RWPE1 (cell line): ENCODE results near the gene SPOCK3.

Experiments
- CTCF ChIA-PET: fragments of 350-600 bp; sonication (Branson Sonifier 250); formaldehyde crosslinking; extraction: SDS; loops from one replicate; lab custom pipeline; 2021; lab: Yijun Ruan, JAX
- POLR2A ChIA-PET: fragments of 400-600 bp; formaldehyde crosslinking; extraction: SDS; loops from one replicate; lab custom pipeline; 2020; ENCODE audit warnings: antibody characterized with exemption; ENCODE audit not compliant: low non-redundant PET; lab: Yijun Ruan, JAX
- DNase-seq: peaks from one replicate; pipeline ENCODE4 v3.0.0; 2012; ENCODE audit warnings: low spot score
- H3K27ac ChIP-seq: fragments of 450-650 bp; 2 replicates; pipeline ENCODE4 v1.5.1; 2017
- CTCF ChIP-seq: fragments of 450-650 bp; conservative IDR thresholded peaks from 2 replicates; pipeline ENCODE4 v1.5.1; 2017; ENCODE audit warnings: low read depth, mild to moderate bottlenecking

SPOCK3 gene

DNA sequence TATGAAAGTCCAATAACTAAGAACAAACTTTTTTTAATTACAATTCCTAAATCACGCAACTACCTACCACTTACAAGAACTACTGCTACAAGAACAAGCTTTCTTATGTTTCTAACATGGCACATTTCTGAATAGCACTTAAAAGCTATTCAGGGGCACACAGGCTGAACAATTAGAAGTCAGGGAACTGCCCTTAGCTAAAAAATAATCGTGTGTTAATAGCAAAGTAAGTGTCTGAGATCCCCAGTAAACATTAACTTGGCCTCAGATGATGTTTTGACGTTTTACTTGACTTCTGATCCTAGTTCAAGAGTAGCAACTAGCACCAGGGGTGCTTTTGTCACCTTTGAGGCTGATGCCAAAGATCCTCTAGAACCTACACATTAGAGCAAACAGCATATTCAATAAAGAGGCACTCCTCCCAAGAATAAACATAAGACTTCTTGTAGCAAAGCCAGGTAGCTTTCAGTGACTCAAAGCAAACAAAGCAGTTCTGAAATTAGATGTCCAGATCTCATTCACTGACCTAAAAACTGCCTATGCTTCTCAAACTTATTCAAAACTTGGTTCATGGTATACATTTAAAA, 16.2 kb downstream of the SPOCK3 start:
- no peak for DNase-seq

DNA sequence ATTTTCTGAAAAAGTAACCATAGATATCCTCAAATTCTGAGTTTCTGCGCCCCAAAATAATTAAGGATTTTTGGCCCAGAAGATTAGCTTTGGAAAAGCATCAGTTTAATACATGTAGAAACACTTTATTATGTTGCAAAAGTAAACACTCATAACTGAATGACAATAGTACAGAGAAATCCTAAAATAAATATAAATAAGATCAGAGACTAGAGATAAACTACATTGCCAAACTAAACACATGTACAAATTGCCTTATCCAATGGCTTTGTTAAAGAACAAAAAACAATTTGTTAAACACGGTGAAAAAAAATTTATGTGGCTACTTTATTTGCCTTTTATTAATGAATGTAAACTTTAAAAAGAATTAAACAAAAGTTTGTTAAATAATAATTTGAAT, 17.5 kb downstream of the SPOCK3 start:
- ChIA-PET POLR2A (no interaction called here), CTCF (no interaction called here)
- DNase-seq = no peak
- no peak for TF ChIP-seq CTCF
- H3K27ac ChIP-seq = no peak overlapping the region

More for the DNA sequence above, 16.2 kb downstream of the SPOCK3 start:
- ChIA-PET POLR2A (no interaction called here), CTCF (no interaction called here)
- no peak overlapping the region for H3K27ac ChIP-seq
- no peak for TF ChIP-seq CTCF

DNA sequence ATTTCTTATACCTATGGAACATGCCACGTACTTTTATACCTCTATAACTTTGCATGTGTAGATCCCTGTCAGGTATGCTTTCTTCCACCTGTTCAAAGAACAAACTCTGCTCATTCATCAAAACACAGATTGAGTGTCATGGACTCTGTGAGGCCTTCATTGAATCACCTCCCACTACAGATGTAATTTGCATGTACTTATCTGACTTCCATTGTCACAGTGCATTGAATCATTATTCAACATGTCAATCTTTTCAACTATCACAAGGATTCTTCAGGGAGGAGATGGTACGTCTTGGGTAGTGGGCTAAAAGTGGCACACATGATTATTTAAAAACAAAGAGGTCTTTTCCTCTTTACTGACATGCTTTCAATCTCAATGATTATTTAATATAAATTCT, 24.1 kb downstream of the SPOCK3 start:
- no peak for DNase-seq
- ChIA-PET POLR2A (no interaction called here), CTCF (no interaction called here)
- TF ChIP-seq CTCF = no peak
- no peak overlapping the region for H3K27ac ChIP-seq

DNA sequence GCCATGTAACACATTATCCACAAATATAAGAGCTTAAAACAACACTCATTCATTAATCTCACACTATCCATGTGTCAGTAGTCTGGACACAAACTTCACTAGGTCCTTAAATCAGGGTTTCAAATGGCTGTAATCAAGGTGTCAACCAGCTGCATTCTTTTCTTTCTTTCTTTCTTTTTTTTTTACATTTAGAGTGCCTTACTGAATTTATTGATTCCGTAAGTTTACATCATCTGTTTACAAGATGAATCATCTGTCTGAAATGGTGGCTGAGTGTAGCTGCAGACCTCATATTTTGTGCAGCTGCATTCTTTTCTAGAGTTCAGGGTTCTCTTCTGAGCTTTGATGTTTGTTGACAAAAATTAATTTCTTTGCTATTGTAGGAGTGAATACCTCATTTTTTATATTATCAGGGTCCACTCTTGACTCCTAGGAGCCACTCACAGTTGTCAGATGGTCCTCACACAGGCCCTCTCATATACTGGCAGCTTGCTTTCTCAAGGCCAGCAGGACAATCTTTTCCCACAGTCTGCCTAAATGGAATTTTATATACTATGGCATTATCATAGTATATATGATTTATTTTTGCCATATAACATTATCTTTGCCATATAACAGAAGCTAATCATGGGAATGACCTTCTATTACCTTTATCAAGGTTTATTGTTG, 37.8 kb downstream of the SPOCK3 start:
- no peak for DNase-seq
- no peak for TF ChIP-seq CTCF
- CTCF ChIA-PET = interaction anchor here (0.6 to 0.7 kb wide), 3 partner anchors 87 to 1247 kb away, joined by 3 to 5 read pairs (median 3); no protein-coding TSS in a partner anchor
- POLR2A ChIA-PET = no interaction called here
- H3K27ac ChIP-seq = no peak overlapping the region

GRCh38 chr4:167190379-167190778, 43.9 kb downstream of the SPOCK3 start:
- CTCF ChIA-PET = no interaction called here

DNA sequence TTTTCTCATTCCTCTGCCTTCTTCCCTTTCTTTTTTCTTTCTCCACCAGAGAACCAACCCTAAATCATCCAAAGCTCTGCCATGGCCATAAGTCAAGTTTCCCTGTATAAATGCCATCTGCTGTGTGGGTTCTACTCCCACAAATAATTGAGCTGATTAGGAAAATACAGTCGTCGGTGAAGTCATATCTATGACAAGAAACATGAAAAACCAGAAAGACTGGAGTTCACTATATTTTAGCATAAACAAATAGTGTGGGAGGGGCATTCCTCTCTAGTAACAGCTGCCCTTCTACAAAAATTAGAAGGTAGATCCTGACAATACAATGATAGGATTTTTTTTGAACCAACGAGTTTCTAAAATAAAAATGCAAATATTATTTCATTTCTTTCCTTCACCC, 48.8 kb downstream of the SPOCK3 start:
- ChIA-PET CTCF (no interaction called here), POLR2A (no interaction called here)
- no peak for TF ChIP-seq CTCF
- DNase-seq = no peak
- no peak overlapping the region for H3K27ac ChIP-seq

More at GRCh38 chr4:167190379-167190778, 43.9 kb downstream of the SPOCK3 start:
- H3K27ac ChIP-seq = no peak overlapping the region
- no peak for TF ChIP-seq CTCF
- POLR2A ChIA-PET = no interaction called here
- DNase-seq = no peak
